ENCODE data around the gene ABCA13.

The ABCA13 gene

GRCh38 chr7:48481235-48481634 is 310.0 kb downstream of the ABCA13 start:
- no peak for DNase-seq
- intact Hi-C loops (cut with DNase I) = no loop called here

DNA sequence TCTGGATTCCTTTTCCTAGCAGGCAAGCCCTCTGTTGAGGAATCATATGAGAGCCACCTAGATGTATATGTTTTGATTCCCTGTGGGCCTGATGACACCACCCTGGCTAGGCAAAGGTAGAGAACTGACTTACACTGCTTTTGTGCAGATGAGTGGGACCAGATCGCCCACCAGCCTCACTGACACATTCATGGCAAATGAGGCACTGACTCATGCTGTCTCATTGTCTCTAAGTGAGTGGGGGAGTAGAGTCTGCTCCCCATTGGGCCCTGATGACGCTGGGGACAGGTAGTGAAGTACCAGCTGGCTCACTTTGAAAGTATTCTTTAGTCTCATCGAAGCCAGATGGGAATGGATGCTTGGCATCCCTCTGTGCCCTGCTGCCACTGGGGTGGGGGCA is 326.3 kb downstream of the ABCA13 start:
- peak in 1 of 10 donors; percentile 49 for DNase-seq
- intact Hi-C loops (cut with DNase I) = no loop called here

DNA sequence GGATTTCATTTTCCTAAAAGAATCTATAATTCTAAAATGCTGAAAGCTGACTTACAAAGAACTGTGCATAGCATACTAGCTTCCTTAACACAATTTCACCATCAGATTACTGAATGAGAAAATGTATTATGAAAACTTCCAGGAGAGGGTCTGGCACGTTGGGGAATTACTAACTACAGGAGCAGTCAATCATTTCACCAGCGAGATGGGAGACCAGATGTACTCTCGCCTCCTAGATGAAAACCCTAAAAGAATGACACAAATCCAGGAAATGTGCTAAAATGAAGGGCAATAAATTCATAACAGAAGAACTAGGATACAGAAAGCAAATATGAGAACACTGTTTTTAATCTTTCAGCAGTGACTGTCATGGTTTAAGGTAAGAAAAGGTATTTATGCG is 330.8 kb downstream of the ABCA13 start:
- no peak for DNase-seq
- intact Hi-C loops (cut with DNase I) = no loop called here

- intact Hi-C loops (cut with DNase I) = no loop called here
- no peak for DNase-seq
Measured at GRCh38 chr7:48505051-48505450, 333.8 kb downstream of the ABCA13 start.

DNA sequence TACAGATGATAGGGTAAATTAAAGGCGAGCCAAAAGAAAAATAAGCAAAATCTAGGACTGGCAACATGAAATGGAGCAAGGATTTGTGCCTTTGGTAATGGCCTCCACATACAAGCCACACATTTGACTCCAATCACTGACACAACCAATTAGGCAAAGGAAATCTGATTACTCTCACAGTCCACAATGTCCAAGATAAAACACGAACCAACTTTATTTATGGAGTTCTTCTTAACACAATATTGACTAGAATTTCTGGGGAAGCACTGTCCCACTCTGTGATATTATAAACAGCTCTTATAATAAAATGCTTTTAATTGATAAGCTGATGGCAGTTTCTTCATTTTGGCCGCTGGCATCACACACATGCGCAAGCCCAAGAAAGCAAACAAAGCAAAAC is 334.2 kb downstream of the ABCA13 start:
- intact Hi-C loops (cut with DNase I) = no loop called here
- no peak for DNase-seq

DNA sequence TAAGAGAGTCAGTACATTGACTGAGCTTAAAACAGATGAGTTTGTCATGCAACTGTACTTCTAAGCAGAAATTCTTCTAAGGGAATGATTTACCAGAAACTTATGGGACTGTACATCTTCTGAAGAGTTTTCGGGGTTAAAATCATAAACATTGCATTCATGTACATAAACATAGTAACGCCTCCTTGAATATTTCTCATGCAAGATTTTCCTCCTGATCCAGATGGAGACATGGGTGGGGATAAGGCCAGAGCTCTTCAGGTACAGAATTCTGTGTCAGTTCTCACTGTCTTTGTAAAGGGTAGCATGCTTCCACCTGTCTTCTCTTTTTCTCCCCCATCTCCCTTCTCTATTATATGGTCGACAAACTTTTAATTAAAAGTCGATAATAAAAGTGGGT is 335.3 kb downstream of the ABCA13 start:
- intact Hi-C loops (cut with DNase I) = no loop called here
- DNase-seq = no peak

DNA sequence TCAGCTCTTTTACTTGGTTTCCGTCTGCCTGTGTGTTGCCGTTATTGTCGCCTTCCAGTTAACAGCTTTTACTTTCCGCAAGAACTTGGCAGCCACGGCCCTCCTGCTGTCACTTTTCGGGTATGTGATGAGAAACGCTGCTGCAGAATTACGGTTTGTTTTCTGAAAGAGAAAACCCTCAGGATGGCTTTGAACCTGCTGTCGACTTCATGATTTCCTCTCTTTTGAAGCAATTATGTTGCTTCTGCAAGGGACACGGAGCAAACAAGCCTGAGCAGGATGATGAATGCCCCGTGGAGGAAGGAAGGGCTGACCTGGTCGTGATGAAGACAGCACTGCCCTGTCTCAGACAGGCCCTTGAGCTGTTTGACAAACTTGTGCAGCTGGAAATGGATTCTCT is 339.8 kb downstream of the ABCA13 start:
- intact Hi-C loops (cut with DNase I) = no loop called here
- peak in 3 of 10 donors; percentile 17 to 73 (median 19) for DNase-seq

GRCh38 chr7:48512892-48513291 is 341.6 kb downstream of the ABCA13 start:
- DNase-seq = no peak
- intact Hi-C loops (cut with DNase I) = no loop called here

- DNase-seq = no peak
- intact Hi-C loops (cut with DNase I) = no loop called here
Measured at GRCh38 chr7:48515171-48515570, 343.9 kb downstream of the ABCA13 start.

- DNase-seq = no peak
- intact Hi-C loops (cut with DNase I) = no loop called here
Measured at GRCh38 chr7:48518092-48518491, 346.8 kb downstream of the ABCA13 start.

DNA sequence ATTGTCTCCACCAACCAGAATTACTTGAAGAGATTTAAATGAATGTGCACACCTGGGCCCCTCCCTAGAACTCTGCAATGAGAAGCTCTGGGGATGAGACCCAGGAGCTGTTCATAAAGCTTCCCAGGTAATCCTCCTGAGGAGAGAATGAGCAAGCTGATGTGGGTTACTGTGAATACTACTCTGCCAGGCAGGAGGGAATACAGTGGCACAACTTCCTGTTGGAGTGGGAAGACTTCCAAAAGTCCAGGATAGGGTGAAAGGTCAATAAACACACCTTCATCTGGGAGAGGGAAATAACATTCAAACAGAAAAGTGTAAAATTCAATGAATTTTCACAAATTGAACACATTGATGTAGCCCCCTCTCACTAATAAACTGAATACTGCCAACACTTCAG is 351.4 kb downstream of the ABCA13 start:
- intact Hi-C loops (cut with DNase I) = no loop called here
- DNase-seq = no peak

GRCh38 chr7:48525736-48526732 is 354.8 kb downstream of the ABCA13 start:
- no peak for DNase-seq
- intact Hi-C loops (cut with DNase I) = no loop called here

GRCh38 chr7:48528646-48529045 is 357.4 kb downstream of the ABCA13 start:
- intact Hi-C loops (cut with DNase I) = no loop called here

DNA sequence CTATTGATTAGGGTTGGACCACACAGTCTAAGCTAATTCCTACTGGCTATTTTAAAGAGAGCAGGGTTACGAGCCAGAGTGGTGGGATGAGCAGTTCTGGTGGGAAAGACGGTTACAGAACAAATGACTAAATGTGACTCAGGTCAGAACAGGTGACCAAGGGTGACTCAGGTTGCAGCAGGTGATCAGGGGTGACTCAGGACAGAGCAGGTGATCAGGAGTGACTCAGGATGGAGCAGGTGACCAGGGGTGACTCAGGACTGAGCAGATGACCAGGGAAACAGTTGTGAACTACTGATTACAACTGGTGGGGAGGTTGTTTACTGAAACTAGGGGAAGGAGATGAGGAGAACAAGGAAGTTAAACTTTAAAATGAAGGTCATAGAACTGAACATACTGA is 366.3 kb downstream of the ABCA13 start:
- DNase-seq = no peak
- intact Hi-C loops (cut with DNase I) = no loop called here

More at GRCh38 chr7:48528646-48529045, 357.4 kb downstream of the ABCA13 start:
- no peak for DNase-seq

- intact Hi-C loops (cut with DNase I) = no loop called here
- DNase-seq = no peak
Measured at GRCh38 chr7:48540746-48541145, 369.5 kb downstream of the ABCA13 start.

- intact Hi-C loops (cut with DNase I) = no loop called here
- DNase-seq = no peak
Measured at GRCh38 chr7:48548667-48549066, 377.4 kb downstream of the ABCA13 start.

DNA sequence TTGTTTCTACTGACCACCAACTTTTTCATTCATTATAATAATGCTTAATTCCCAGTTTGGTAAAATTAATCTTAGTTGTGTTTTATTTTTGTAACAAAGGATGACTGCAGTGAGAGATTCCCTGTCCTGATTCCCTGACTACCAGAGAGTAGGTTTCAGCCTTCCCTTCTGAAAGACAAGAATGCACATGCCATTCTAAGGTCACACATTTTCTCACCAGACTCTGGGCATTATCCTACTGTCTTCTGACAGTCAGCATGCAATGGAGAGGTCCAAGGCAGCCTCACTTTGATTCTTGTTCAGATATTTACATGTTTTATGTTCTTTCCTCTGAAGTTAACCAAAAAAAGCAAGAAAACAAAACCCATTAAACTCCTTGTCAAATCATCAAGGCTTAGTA is 380.4 kb downstream of the ABCA13 start:
- DNase-seq = no peak
- intact Hi-C loops (cut with DNase I) = no loop called here

GRCh38 chr7:48563334-48563733 is 392.1 kb downstream of the ABCA13 start:
- intact Hi-C loops (cut with DNase I) = no loop called here
- no peak for DNase-seq

DNA sequence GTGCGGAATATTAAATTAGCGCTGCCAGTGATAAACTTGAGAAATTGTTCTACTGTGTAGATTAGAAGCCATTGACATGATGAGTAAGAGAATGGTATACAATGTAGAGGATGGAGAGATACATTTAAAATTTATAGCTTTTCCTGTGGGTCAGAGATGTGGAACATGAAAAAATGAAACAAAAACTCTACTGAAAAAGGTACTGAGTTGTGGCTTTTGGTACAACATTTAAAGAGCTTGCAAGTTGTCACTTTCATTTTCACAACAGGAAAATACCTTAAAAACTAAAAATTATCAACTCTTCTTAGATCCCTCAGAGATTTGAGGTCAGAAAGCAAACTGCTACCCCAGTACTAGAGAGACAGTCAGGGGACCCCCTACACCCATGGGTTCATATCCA is 404.3 kb downstream of the ABCA13 start:
- DNase-seq = no peak
- intact Hi-C loops (cut with DNase I) = no loop called here

GRCh38 chr7:48587475-48587874 is 416.2 kb downstream of the ABCA13 start:
- no peak for DNase-seq
- intact Hi-C loops (cut with DNase I) = no loop called here

DNA sequence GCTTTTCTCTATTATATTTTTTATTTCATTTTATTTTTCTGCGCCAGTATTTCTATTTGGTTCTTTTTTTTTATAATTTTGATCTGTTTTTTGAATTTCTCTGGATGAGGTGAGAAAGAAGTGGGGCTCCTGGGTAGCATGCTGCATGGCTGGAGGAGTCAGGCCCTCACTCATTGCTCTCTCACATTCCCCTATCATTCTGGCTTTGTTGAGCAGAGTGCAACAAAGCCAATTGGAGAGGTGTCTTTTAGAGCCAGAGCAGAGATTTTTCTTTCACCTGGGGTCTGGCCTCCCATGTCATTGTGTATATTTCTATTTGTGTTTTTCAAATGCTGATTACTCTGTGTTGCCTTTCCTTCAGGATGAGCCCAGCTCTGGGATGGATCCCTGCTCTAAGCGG is 423.1 kb downstream of the ABCA13 start:
- intact Hi-C loops (cut with DNase I) = no loop called here

DNA sequence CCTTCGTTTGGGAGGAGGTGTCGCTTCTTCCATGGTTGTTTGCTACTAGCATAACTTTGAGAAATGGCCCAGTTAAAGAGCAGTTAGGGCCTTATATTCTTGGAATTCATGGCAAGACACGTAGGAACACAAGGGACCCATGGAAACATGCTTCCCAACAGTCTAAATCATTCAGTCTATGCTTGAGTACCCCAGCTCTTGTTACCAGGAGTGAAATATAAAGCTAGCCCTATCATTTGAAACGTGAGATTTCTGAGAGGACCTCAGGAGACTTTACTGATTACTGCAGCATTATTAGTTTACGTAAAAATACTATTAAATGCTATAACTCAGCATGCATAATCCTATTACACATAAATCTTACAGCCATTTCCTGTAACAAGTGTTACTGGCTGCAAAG is 424.5 kb downstream of the ABCA13 start:
- no peak for DNase-seq
- intact Hi-C loops (cut with DNase I) = no loop called here

More for the DNA sequence above, 423.1 kb downstream of the ABCA13 start:
- DNase-seq = no peak

Measured in posterior cingulate gyrus (tissue), 11 donors.